ENCODE results near the gene RASSF3.

DNA sequence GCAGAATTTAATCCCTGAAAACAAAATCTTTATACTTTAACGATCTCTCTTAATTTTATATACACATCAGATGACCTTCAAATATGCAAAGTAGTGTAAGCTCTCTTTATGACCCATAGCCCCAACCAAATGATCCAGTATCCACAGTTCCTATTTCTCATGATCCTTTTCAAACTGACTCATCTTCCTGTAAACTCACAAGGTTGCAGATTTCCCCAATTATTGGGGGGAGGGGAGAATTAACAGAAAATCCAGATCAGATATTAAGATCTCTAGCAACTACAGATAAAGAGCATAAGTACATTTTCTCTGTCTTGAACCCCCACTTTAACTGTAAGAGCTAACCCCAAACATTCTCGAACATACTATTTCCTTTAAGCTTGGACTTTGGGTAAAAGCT, 136.4 kb downstream of the RASSF3 start:
- TF ChIP-seq, protein P1, sequence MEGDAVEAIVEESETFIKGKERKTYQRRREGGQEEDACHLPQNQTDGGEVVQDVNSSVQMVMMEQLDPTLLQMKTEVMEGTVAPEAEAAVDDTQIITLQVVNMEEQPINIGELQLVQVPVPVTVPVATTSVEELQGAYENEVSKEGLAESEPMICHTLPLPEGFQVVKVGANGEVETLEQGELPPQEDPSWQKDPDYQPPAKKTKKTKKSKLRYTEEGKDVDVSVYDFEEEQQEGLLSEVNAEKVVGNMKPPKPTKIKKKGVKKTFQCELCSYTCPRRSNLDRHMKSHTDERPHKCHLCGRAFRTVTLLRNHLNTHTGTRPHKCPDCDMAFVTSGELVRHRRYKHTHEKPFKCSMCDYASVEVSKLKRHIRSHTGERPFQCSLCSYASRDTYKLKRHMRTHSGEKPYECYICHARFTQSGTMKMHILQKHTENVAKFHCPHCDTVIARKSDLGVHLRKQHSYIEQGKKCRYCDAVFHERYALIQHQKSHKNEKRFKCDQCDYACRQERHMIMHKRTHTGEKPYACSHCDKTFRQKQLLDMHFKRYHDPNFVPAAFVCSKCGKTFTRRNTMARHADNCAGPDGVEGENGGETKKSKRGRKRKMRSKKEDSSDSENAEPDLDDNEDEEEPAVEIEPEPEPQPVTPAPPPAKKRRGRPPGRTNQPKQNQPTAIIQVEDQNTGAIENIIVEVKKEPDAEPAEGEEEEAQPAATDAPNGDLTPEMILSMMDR (conservative IDR thresholded peaks at IDR 0.05) = no peak
- TF ChIP-seq ZFX (IDR thresholded peaks at IDR 0.05) = no peak
